ENCODE results near the gene TBL1Y.
A peak's percentile ranks its signal among the peaks of the same experiment; 100 is the strongest.
"Not testable (repeated sequence)": the region's sequence is repeated elsewhere in the genome, so short reads cannot be mapped to it uniquely, and the experiment has no call there.

TBL1Y gene

GRCh38 chrY:6910372-6911252, at the start of gene TBL1Y:
TSS of gene TBL1Y (plus strand) at chrY:6910697. CDS start at chrY:7025085, 114,388 bp downstream.
- DNase-seq: no peak

DNA sequence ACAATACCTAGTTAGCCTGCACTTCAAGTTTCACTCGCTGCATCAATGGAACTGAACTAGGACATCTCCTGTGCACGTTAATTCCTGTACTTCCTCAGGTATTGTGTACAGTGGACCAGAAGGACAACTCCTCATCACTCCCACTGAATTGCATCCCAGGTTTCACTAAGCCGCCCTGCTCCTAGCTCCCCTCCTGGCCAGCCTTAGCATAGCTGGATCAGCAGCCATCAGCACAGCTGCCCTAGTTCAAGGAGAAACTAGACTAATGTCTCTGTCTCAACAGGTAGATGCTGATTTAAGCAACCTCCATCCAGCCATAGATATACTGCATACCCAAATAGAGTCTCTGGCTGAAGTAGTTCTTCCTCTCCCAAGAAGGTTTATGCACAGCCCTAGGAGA, 16.0 kb upstream of the TBL1Y start:
- DNase-seq: no peak

GRCh38 chrY:6895236-6895635, 15.3 kb upstream of the TBL1Y start:
- no peak for DNase-seq

DNA sequence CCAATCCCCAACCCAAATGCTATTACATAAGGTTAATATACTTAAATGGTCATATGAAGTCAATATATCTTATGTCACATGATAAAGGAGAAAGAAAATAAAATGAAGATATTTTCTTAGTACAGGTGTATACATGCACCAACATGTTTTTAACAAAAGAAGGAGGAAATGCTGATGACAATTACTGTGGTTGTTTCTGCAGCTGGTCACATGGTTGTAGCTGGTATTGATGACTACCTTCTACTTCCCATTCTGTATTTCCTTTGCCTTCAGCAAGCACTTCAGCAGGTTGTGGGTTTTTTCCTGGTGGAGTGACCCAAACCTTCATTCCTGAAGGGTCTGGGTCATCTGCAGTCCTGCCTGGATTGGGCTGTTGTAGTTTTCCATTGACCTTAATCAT, 8.4 kb upstream of the TBL1Y start:
- DNase-seq: not testable (repeated sequence)

GRCh38 chrY:6907591-6907990, 2.9 kb upstream of the TBL1Y start:
- DNase-seq: no peak

DNA sequence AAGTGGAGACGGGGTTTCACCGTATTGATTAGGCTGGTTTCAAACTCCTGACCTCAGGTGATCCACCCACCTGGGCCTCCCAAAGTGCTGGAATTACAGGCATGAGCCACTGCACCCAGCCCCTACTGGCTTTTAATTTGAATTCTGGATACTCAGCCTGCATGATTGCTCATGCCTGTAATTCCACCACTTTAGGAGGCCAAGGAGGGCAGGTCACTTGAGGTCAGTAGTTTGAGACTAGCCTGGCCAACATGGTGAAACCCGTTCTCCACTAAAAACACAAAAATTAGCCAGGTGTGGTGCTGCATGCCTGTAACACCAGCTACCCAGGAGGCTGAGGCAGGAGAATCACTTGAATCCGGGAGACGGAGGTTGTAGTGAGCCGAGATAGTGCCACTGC, 2.5 kb upstream of the TBL1Y start:
- not testable (repeated sequence) for DNase-seq

- DNase-seq: no peak
Measured at GRCh38 chrY:6909118-6909521, 1.4 kb upstream of the TBL1Y start.

DNA sequence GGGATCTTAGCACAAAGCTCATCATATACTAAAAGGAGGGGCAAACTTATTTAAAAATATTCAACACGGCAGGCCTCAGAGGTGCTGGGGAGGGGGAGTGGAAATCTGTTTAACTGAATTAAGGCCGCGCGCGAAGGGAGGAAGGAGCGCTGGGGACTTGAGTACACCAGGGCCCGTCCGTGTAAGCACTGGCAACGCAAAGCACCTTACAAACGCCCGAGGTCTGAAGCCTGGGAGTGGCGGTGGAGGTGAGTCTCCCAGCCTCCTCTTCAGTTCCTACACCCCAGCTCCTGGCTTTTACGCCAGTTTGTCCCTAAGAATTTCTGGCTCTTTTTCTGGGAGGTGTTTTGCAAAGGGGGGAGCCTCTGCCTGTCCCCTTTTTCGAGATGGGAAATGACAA, 641 bp upstream of the TBL1Y start:
- no peak for DNase-seq

- DNase-seq: no peak
Measured at GRCh38 chrY:6911253-6911881, 870 bp downstream of the TBL1Y start, which contains the start of gene AMELY. TSS of gene AMELY (minus strand) at chrY:6911752. CDS start at chrY:6872608, 39,144 bp downstream.

DNA sequence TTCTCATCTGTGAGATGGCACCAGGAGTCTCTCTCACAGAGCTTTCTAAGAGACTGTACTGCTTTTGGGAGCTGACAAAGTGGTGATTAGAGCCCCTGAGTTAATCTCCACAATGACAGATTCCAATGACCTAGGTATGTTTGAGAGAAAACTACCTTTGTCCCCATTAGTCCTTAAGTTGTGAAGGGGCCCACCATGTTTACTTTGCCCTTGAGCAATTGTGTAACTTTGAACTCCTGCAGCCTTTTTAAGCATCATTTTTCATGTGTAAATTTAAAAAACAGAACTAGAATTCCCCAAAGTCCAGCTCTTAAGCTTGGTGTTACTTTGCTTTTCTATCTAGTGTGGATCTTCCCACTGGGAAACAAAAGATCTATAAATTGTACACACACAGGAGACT, 2.9 kb downstream of the TBL1Y start:
- no peak for DNase-seq

GRCh38 chrY:6921061-6921460, 10.6 kb downstream of the TBL1Y start:
- DNase-seq: no peak

- DNase-seq: no peak
Measured at GRCh38 chrY:6928265-6928664, 17.8 kb downstream of the TBL1Y start.

DNA sequence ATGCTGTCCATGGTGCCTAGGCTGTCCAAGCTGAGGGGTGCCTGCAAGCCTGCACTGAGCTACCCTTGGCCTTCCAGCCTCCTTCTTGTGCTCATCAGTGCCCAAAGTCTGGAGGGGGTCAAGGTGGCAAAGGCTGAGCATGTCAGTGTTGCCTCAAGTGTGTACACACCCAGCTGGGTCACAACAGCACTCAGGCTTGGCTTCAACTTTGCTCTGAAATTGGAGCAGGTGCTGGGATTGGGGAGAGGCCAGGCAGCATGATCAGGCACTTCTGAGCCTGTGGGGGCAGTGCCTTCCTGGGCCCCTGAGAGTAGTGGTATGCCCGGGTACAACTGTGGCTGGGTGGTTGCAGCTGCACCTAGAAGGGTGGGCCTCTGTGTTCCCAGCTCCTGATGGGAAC, 18.7 kb downstream of the TBL1Y start:
- DNase-seq: no peak

- no peak for DNase-seq
Measured at GRCh38 chrY:6931779-6932396, 21.4 kb downstream of the TBL1Y start.

DNA sequence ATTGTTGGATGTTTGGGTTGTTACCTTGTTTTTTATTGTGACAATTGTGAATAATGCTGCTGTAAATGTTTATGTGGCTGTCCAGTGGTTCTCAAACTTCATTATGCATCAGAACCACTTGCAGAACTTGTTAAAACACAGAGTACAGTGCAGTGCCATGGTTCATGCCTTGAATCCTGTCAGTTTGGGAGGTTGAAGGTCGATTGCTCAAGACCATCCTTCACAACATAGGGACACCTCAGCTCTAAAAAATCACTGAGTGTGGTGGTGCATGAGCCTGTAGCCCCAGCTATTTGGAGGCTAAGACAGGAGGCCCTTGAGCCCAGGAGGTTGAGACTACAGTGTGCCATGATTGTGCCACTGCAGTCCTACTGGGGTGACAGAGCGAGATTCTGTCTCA, 25.0 kb downstream of the TBL1Y start:
- no peak for DNase-seq

DNA sequence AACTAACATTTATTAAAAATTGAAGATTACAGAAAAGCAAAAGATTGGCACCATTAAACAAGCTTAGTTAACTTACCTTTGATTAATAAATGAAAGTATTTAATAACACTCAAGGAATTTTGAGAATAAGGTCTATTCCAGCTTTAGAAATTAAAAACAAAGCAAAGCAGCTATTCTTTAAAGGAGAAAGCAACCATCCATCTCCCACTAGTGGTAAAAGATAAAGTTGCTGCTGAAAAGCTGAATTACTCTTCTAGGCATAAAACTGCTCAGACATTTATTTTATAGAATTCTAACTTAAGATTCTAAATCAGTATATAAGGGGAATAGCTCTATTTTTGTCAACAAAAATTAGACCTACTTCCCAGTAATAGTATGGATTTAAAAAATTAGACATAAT, 37.2 kb downstream of the TBL1Y start:
- DNase-seq: no peak

DNA sequence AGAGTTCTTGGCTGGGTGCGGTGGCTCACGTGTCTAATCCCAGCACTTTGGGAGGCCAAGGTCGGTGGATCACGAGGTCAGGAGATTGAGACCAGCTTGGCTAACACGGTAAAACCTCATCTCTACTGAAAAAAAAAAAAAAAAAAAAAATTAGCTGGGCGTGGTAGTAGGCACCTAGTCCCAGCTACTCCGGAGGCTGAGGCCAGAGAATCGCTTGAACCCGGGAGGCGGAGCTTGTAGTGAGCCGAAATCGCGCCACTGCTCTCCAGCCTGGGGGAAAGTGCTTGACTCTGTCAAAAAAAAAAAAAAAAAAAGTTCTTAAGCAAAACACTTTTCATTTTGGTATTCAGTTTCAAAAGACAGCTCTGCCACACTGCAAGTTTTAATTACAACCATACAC, 37.9 kb downstream of the TBL1Y start:
- no peak for DNase-seq

- no peak for DNase-seq
Measured at GRCh38 chrY:6949947-6950346, 39.5 kb downstream of the TBL1Y start.

DNA sequence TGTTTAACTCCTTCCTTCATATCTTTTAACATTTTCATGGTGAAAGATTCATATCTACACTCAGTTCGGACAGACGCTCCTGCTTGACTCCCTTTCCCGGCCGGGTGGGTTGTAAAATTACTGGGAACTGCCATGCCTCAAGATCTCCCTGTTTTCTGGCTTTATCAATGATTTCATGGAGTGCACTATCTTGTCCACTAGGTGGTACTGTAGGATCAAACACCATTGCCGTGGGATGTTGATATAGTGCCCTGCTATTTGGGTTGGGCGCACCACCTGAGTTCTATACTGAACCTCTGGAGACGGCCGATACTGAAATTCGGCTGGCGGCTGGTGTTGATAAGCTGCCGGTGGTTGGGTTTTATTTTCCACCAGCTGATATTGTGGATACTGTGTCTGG, 54.2 kb downstream of the TBL1Y start:
- peak; percentile 56 for DNase-seq

DNA sequence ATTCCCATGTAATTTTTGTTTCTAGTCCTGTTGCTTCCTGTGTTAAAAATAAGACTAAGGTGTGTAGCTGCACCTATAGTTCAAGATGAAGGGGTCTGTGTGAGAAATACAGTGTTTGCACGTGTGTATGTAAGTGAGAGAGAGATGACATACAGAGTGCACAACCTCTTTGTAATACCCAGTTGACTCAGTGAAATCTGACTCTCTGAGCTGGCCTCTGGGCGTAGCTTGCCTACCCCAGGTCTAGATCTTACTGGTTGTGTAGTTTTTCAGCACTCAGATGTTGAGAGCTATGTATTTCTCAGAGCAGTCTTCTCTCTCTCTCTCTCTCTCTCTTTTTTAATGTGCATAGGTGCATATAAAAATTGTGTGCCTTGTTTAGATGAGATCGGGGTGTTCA, 56.0 kb downstream of the TBL1Y start:
- no peak for DNase-seq

DNA sequence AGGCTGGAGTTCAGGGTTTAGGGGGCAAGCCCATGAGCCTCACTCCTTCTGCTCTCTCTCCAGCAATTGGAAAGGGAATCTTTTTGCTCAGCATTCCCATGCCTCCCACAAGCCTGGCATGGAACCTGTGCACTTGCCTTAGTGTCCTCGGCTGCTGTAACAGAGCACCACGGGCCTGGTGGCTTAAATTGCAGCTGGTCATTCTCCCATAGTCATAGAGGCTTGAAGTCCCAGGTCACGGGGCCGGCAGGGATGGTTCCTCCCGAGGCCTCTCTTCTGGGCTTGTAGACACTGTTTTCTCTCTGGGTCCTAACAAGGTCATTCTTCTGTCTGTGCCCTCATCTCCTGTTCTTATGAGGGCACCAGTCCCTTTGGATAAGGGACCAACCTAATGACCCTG, 57.2 kb downstream of the TBL1Y start:
- no peak for DNase-seq

GRCh38 chrY:6968191-6968590, 57.7 kb downstream of the TBL1Y start:
- DNase-seq: no peak

DNA sequence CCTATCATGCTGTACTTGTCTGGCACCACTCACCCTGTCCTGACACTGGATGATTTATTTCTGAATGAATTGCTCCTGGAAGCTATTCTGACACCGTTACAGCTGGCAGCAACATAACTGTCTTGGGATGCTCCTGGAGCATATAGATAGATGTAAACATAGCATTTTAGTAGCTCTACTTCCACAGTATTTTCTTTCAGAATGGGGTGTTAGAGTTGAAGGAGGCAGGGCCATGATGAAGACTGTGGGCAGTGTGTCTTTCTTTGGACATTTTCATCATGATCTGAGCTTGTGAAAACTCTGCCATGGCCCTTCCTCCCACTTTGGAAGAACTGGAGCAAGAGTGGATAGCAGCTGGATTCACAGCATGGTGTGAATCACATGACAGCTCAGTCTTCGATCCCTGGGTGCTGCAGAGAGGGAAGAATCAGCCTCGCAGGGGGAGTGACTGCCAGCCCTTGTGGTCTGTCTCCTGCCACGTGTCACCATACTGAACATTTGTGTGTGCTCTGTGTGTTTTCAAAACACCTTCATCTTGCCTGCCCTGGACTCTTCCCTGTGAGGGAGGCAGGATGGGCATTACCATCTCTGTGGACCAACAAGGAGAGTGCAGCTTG, 61.9 kb downstream of the TBL1Y start:
- no peak for DNase-seq

DNA sequence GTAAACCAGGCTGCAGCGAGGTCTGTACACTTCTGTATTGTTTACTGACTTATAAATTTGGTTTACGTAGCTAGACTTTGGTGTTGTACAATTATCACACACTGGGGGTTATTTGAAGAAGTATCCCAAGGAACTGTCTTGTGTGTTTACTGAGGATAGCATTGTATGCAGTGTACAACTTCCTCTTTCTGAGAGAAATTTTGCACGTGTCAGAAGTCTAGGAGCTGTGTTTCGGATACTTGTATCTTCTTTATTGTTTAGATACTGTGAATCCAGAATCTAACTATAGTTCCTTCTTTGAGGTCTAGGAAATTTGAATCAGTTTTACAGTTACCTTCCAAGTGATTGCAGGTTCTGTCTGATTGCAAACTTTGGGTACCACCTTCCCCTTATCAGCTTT, 64.5 kb downstream of the TBL1Y start:
- DNase-seq: no peak

Data from CD4-positive, alpha-beta T cell treated with Interleukin-12 subunit alpha and Interleukin-12 subunit beta, for 1 hour (primary cell).